Measurements from ENCODE around the gene ZYX. TPM values are rescaled to one million over a fixed set of nuclear protein-coding genes. Genes with fewer than 3 reads are reported as not detected.

ZYX gene
- total RNA-seq, 1 experiment from 2014 or later = 179 TPM

DNA sequence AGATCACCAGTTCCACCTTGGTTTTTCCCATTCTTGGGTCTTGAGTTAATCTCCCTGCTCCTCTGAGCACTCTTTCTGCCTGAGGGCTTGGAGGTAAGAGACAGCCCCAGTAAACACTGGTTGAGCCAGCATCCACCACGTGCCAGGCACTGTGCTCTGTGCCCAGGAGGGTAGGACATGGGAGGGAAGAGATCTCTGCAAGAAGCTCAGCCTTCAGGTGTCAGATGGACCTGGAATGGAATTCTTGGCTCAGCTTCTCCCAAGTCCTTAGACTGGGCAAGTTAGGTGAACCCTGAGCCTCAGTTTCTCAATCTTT, 2.5 kb downstream of the ZYX start (continued):
- TF ChIP-seq, protein P1, sequence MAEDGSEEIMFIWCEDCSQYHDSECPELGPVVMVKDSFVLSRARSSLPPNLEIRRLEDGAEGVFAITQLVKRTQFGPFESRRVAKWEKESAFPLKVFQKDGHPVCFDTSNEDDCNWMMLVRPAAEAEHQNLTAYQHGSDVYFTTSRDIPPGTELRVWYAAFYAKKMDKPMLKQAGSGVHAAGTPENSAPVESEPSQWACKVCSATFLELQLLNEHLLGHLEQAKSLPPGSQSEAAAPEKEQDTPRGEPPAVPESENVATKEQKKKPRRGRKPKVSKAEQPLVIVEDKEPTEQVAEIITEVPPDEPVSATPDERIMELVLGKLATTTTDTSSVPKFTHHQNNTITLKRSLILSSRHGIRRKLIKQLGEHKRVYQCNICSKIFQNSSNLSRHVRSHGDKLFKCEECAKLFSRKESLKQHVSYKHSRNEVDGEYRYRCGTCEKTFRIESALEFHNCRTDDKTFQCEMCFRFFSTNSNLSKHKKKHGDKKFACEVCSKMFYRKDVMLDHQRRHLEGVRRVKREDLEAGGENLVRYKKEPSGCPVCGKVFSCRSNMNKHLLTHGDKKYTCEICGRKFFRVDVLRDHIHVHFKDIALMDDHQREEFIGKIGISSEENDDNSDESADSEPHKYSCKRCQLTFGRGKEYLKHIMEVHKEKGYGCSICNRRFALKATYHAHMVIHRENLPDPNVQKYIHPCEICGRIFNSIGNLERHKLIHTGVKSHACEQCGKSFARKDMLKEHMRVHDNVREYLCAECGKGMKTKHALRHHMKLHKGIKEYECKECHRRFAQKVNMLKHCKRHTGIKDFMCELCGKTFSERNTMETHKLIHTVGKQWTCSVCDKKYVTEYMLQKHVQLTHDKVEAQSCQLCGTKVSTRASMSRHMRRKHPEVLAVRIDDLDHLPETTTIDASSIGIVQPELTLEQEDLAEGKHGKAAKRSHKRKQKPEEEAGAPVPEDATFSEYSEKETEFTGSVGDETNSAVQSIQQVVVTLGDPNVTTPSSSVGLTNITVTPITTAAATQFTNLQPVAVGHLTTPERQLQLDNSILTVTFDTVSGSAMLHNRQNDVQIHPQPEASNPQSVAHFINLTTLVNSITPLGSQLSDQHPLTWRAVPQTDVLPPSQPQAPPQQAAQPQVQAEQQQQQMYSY (CRISPR knock-in tag; IDR thresholded peaks at IDR 0.05) = no peak

DNA sequence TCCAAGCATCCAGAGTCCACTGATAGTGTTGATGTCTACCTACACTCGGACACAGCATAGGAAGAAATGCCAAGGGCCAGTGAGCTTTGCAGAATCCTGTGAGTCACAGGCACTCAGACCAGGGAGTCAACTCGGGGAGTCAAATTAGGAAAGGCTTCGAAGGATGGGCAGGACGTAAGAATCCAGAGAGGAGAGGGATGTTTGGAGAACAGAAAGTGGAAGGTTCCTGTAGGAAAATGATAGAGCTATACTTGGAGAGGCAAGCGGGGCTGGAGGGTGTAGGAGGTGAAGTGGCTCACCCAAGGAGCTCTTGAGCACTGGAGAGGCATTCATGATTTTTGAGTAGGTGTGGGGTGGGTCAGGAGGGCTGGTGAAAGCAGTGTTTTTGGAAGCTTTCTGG, 3.0 kb downstream of the ZYX start:
- H3K36me3 Mint-ChIP-seq = peaks cover 11% of the 10 kb centered on the region
- TF ChIP-seq, protein P2, sequence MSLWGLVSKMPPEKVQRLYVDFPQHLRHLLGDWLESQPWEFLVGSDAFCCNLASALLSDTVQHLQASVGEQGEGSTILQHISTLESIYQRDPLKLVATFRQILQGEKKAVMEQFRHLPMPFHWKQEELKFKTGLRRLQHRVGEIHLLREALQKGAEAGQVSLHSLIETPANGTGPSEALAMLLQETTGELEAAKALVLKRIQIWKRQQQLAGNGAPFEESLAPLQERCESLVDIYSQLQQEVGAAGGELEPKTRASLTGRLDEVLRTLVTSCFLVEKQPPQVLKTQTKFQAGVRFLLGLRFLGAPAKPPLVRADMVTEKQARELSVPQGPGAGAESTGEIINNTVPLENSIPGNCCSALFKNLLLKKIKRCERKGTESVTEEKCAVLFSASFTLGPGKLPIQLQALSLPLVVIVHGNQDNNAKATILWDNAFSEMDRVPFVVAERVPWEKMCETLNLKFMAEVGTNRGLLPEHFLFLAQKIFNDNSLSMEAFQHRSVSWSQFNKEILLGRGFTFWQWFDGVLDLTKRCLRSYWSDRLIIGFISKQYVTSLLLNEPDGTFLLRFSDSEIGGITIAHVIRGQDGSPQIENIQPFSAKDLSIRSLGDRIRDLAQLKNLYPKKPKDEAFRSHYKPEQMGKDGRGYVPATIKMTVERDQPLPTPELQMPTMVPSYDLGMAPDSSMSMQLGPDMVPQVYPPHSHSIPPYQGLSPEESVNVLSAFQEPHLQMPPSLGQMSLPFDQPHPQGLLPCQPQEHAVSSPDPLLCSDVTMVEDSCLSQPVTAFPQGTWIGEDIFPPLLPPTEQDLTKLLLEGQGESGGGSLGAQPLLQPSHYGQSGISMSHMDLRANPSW (CRISPR knock-in tag; conservative IDR thresholded peaks at IDR 0.05; ENCODE audit: low read depth) = no peak
- TF ChIP-seq, protein P3, sequence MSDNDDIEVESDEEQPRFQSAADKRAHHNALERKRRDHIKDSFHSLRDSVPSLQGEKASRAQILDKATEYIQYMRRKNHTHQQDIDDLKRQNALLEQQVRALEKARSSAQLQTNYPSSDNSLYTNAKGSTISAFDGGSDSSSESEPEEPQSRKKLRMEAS (CRISPR knock-in tag; IDR thresholded peaks at IDR 0.05) = no peak
- TF ChIP-seq, protein P4, sequence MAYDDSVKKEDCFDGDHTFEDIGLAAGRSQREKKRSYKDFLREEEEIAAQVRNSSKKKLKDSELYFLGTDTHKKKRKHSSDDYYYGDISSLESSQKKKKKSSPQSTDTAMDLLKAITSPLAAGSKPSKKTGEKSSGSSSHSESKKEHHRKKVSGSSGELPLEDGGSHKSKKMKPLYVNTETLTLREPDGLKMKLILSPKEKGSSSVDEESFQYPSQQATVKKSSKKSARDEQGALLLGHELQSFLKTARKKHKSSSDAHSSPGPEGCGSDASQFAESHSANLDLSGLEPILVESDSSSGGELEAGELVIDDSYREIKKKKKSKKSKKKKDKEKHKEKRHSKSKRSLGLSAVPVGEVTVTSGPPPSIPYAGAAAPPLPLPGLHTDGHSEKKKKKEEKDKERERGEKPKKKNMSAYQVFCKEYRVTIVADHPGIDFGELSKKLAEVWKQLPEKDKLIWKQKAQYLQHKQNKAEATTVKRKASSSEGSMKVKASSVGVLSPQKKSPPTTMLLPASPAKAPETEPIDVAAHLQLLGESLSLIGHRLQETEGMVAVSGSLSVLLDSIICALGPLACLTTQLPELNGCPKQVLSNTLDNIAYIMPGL (CRISPR knock-in tag; IDR thresholded peaks at IDR 0.05) = no peak
- TF ChIP-seq, protein P5, sequence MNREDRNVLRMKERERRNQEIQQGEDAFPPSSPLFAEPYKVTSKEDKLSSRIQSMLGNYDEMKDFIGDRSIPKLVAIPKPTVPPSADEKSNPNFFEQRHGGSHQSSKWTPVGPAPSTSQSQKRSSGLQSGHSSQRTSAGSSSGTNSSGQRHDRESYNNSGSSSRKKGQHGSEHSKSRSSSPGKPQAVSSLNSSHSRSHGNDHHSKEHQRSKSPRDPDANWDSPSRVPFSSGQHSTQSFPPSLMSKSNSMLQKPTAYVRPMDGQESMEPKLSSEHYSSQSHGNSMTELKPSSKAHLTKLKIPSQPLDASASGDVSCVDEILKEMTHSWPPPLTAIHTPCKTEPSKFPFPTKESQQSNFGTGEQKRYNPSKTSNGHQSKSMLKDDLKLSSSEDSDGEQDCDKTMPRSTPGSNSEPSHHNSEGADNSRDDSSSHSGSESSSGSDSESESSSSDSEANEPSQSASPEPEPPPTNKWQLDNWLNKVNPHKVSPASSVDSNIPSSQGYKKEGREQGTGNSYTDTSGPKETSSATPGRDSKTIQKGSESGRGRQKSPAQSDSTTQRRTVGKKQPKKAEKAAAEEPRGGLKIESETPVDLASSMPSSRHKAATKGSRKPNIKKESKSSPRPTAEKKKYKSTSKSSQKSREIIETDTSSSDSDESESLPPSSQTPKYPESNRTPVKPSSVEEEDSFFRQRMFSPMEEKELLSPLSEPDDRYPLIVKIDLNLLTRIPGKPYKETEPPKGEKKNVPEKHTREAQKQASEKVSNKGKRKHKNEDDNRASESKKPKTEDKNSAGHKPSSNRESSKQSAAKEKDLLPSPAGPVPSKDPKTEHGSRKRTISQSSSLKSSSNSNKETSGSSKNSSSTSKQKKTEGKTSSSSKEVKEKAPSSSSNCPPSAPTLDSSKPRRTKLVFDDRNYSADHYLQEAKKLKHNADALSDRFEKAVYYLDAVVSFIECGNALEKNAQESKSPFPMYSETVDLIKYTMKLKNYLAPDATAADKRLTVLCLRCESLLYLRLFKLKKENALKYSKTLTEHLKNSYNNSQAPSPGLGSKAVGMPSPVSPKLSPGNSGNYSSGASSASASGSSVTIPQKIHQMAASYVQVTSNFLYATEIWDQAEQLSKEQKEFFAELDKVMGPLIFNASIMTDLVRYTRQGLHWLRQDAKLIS (CRISPR knock-in tag; IDR thresholded peaks at IDR 0.05; ENCODE audit: borderline replicate concordance) = no peak
- DNase-seq (ENCODE audit: low spot score) = no peak
- H3K27ac Mint-ChIP-seq = no peak overlapping the region
- no peaks in the 10 kb centered on the region for H3K27me3 Mint-ChIP-seq (ENCODE audit: low read depth)
- no peak overlapping the region for H3K4me3 Mint-ChIP-seq
- no peaks in the 10 kb centered on the region for H3K9me3 Mint-ChIP-seq
- POLR2A ChIA-PET = no interaction called here
- H3K4me1 Mint-ChIP-seq = peaks cover 20% of the 10 kb centered on the region
- CTCF ChIA-PET = interaction anchor here (0.8 to 1.6 kb wide), 5 partner anchors 21 to 68 kb away, joined by 3 to 5 read pairs (median 3); partner anchors contain the start of gene EPHA1
- no peak for ATAC-seq

DNA sequence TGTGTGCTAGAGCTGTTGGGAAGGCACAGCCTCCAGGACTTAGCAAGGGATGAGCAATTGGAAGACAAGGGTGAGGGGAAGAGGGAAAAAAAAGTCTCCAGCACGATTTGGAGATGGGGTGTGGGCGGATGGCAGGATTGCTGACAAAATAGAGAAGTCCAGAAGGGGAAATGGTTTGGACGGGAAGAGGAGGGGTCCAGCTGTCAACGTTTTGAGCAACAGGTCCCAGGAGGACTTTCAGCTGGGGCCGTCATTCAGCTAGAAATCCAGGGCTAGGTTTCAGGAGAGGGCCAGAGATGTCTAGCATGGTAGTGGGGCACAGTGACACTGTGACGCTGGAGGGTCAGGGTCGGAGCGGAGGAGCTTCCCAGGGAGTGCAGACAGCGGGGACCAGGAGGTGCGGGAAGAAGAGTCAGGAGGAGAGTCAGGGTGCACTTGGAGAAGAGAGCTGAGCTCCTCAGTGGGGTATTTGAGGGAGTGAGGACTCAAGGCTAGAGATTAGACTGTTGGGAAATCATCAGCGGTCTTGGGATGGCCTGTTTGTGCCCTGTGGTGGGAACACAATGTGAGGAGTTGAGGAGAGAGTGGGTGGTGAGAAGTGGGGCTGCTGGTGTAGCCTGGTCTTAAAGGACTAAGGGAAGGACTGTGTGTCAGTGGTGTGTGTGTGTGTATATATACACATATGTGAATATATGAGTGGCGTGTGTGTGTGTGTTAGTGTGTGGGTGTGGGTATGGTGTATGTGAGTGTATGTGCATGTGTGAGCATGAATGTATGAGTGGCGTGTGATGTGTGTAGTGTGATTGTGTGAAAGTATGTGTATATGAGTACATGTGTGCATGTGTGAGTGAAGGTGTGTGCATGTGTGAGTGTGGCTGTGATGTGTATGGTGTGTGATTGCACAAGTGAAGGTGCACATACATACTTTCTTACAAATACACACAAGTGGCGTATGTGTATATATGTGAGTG, 3.8 kb downstream of the ZYX start:
- ATAC-seq = no peak
- Mint-ChIP-seq H3K9me3 (no peaks in the 10 kb centered on the region), H3K36me3 (peaks cover 19% of the 10 kb centered on the region), H3K4me1 (peaks cover 15% of the 10 kb centered on the region), H3K4me3 (no peak overlapping the region), H3K27ac (no peak overlapping the region), H3K27me3 (ENCODE audit: low read depth) (no peaks in the 10 kb centered on the region)
- DNase-seq (ENCODE audit: low spot score) = no peak
- CTCF ChIA-PET = interaction anchor here (0.6 to 1.6 kb wide), 6 partner anchors 21 to 69 kb away, joined by 3 to 5 read pairs (median 3); partner anchors contain the start of gene EPHA1
- no peak for TF ChIP-seq NFE2L1 (CRISPR knock-in tag; IDR thresholded peaks at IDR 0.05)
- TF ChIP-seq CREB1 (CRISPR knock-in tag; IDR thresholded peaks at IDR 0.05) = no peak
- TF ChIP-seq FOXK1 (CRISPR knock-in tag; IDR thresholded peaks at IDR 0.05) = no peak
- TF ChIP-seq CREM (CRISPR knock-in tag; IDR thresholded peaks at IDR 0.05) = no peak
- TF ChIP-seq NFYB (CRISPR knock-in tag; conservative IDR thresholded peaks at IDR 0.05; ENCODE audit: low read depth) = no peak
- TF ChIP-seq ZNF317 (CRISPR knock-in tag; IDR thresholded peaks at IDR 0.05; ENCODE audit: borderline replicate concordance, low read depth) = no peak
- TF ChIP-seq TEAD4 (CRISPR knock-in tag; IDR thresholded peaks at IDR 0.05) = no peak
- TF ChIP-seq GABPB1 (CRISPR knock-in tag; IDR thresholded peaks at IDR 0.05) = no peak
- TF ChIP-seq, protein P1 (CRISPR knock-in tag; IDR thresholded peaks at IDR 0.05) = no peak
- no peak for TF ChIP-seq SOX15 (CRISPR knock-in tag; IDR thresholded peaks at IDR 0.05)
- TF ChIP-seq SP1 (CRISPR knock-in tag; conservative IDR thresholded peaks at IDR 0.05) = no peak
- POLR2A ChIA-PET = no interaction called here

Measured in WTC11 (cell line).